HG03039 (cell line): ENCODE data around the gene RSPRY1.

Source experiments
- ATAC-seq: cut with Tn5 transposase; IDR thresholded peaks from one replicate; pipeline ENCODE4 v1.9.1; 2021; ENCODE audit warnings: mild to moderate bottlenecking, moderate library complexity; ENCODE audit not compliant: unreplicated experiment

RSPRY1 gene

GRCh38 chr16:57289391-57290257 lies 103.5 kb downstream of the RSPRY1 start:
- no peak for ATAC-seq
